HEK293 (cell line): ENCODE data around the gene FBLN2.
A peak's percentile ranks its signal among the peaks of the same experiment; 100 is the strongest.

Experiments used
- CTCF ChIA-PET: fragments of 350-600 bp; formaldehyde crosslinking; extraction: SDS; loops from one replicate; lab custom pipeline; 2021; ENCODE audit warnings: antibody characterized with exemption; lab: Yijun Ruan, JAX
- POLR2A ChIA-PET: fragments of 300-600 bp; formaldehyde crosslinking; extraction: SDS; loops from one replicate; lab custom pipeline; 2020; ENCODE audit warnings: antibody characterized with exemption, inconsistent platforms; lab: Yijun Ruan, JAX
- H3K27ac ChIP-seq: fragments of 200-500 bp; sonication (Bioruptor generic); 2 replicates; pipeline ENCODE4 v1.5.1; 2014; ENCODE audit warnings: low read depth, low read length, control low read depth, inconsistent platforms; ENCODE audit errors: extremely low read depth
- H3K36me3 ChIP-seq, 2 experiments: fragments of 200-500 bp in 1 of 2; sonication (Bioruptor generic) in 1 of 2; 1 replicate in 1 of 2; 2 replicates in 1 of 2; pipeline ENCODE4 v1.5.1; 2014 to 2017; ENCODE audit warnings: inconsistent platforms in 2 of 2, low read length in 2 of 2; ENCODE audit not compliant: control insufficient read depth in 2 of 2, insufficient read depth in 1 of 2
- H3K4me1 ChIP-seq: fragments of 200-500 bp; sonication (Bioruptor generic); 2 replicates; pipeline ENCODE4 v1.5.1; 2014; ENCODE audit warnings: mild to moderate bottlenecking, low read length, inconsistent platforms; ENCODE audit not compliant: control insufficient read depth, insufficient read depth
- H3K4me3 ChIP-seq: 2 replicates; pipeline ENCODE4 v1.5.1; 2011; ENCODE audit warnings: low read depth, mild to moderate bottlenecking, control low read depth, low read length, moderate library complexity
- H3K9me3 ChIP-seq: fragments of 200-500 bp; sonication (Bioruptor generic); 2 replicates; pipeline ENCODE4 v1.5.1; 2014; ENCODE audit warnings: low read depth, low read length, inconsistent platforms; ENCODE audit not compliant: control insufficient read depth, insufficient read depth
- HOXA7 ChIP-seq: sonication (generic); formaldehyde crosslinking; IDR thresholded peaks from 2 replicates; pipeline ENCODE4 v1.8.1; 2022; ENCODE audit warnings: missing genetic modification reagents, borderline replicate concordance
- KLF8 ChIP-seq: fragments of 450-650 bp; formaldehyde crosslinking; IDR thresholded peaks from 2 replicates; pipeline ENCODE4 v1.5.1; 2016; ENCODE audit warnings: missing biosample characterization, missing genetic modification characterization
- PRDM1 ChIP-seq: fragments of 450-650 bp; formaldehyde crosslinking; IDR thresholded peaks from 2 replicates; pipeline ENCODE4; 2016; ENCODE audit warnings: missing biosample characterization, missing genetic modification characterization
- SETDB1 ChIP-seq: IDR thresholded peaks from one replicate; pipeline ENCODE4 v1.6.1; 2017; ENCODE audit warnings: mild to moderate bottlenecking, low read length, moderate library complexity, mixed read lengths; ENCODE audit not compliant: insufficient read length
- TCF7L2 ChIP-seq: IDR thresholded peaks from 2 replicates; pipeline ENCODE4 v1.6.1; 2011; ENCODE audit warnings: low read depth, mild to moderate bottlenecking, inconsistent platforms, low read length, moderate library complexity, borderline replicate concordance
- WT1 ChIP-seq: fragments of 450-650 bp; formaldehyde crosslinking; IDR thresholded peaks from 2 replicates; pipeline ENCODE4 v1.5.1; 2016; ENCODE audit warnings: missing biosample characterization, missing genetic modification characterization
- YY1 ChIP-seq: fragments of 450-650 bp; formaldehyde crosslinking; IDR thresholded peaks from 2 replicates; pipeline ENCODE4 v1.5.1; 2018; ENCODE audit warnings: missing biosample characterization, missing genetic modification characterization
- ZBTB21 ChIP-seq: fragments of 450-650 bp; formaldehyde crosslinking; IDR thresholded peaks from 2 replicates; pipeline ENCODE4 v1.5.1; 2017; ENCODE audit warnings: missing biosample characterization, missing genetic modification characterization
- ZIC2 ChIP-seq: fragments of 450-650 bp; formaldehyde crosslinking; IDR thresholded peaks from 2 replicates; pipeline ENCODE4 v1.5.1; 2016; ENCODE audit warnings: missing biosample characterization, missing genetic modification characterization
- ZNF155 ChIP-seq: fragments of 450-650 bp; formaldehyde crosslinking; IDR thresholded peaks from 2 replicates; pipeline ENCODE4 v1.5.1; 2016; ENCODE audit warnings: missing biosample characterization, missing genetic modification characterization
- ZNF16 ChIP-seq: fragments of 450-650 bp; formaldehyde crosslinking; IDR thresholded peaks from 2 replicates; pipeline ENCODE4 v1.5.1; 2016; ENCODE audit warnings: low read depth, missing biosample characterization, missing genetic modification characterization
- ZNF202 ChIP-seq: fragments of 450-650 bp; formaldehyde crosslinking; IDR thresholded peaks from 2 replicates; pipeline ENCODE4 v1.5.1; 2016; ENCODE audit warnings: missing biosample characterization, missing genetic modification characterization, borderline replicate concordance
- ZNF221 ChIP-seq: fragments of 450-650 bp; formaldehyde crosslinking; IDR thresholded peaks from 2 replicates; pipeline ENCODE4 v1.5.1; 2017; ENCODE audit warnings: missing biosample characterization, missing genetic modification characterization, borderline replicate concordance
- ZNF391 ChIP-seq: fragments of 450-650 bp; formaldehyde crosslinking; IDR thresholded peaks from 2 replicates; pipeline ENCODE4 v1.5.1; 2016; ENCODE audit warnings: low read depth, missing biosample characterization, missing genetic modification characterization, borderline replicate concordance
- ZNF404 ChIP-seq: fragments of 450-650 bp; formaldehyde crosslinking; IDR thresholded peaks from 2 replicates; pipeline ENCODE4 v1.5.1; 2017; ENCODE audit warnings: missing biosample characterization, missing genetic modification characterization
- ZNF426 ChIP-seq: fragments of 450-650 bp; formaldehyde crosslinking; IDR thresholded peaks from 2 replicates; pipeline ENCODE4 v1.5.1; 2017; ENCODE audit warnings: missing biosample characterization, missing genetic modification characterization, mild to moderate bottlenecking, inconsistent platforms, moderate library complexity
- ZNF548 ChIP-seq: fragments of 450-650 bp; formaldehyde crosslinking; IDR thresholded peaks from 2 replicates; pipeline ENCODE4 v1.5.1; 2016; ENCODE audit warnings: missing biosample characterization, missing genetic modification characterization
- ZNF555 ChIP-seq: fragments of 450-650 bp; formaldehyde crosslinking; conservative IDR thresholded peaks from 2 replicates; pipeline ENCODE4 v1.5.1; 2017; ENCODE audit warnings: missing biosample characterization, mild to moderate bottlenecking, missing genetic modification characterization, inconsistent platforms
- ZNF623 ChIP-seq: fragments of 450-650 bp; formaldehyde crosslinking; IDR thresholded peaks from 2 replicates; pipeline ENCODE4 v1.5.1; 2016; ENCODE audit warnings: missing biosample characterization, missing genetic modification characterization
- ZNF791 ChIP-seq: fragments of 450-650 bp; formaldehyde crosslinking; IDR thresholded peaks from 2 replicates; pipeline ENCODE4 v1.5.1; 2016; ENCODE audit warnings: missing biosample characterization, missing genetic modification characterization
- ZXDB ChIP-seq: fragments of 450-650 bp; formaldehyde crosslinking; IDR thresholded peaks from 2 replicates; pipeline ENCODE4 v1.5.1; 2016; ENCODE audit warnings: missing biosample characterization, missing genetic modification characterization
- TF ChIP-seq, protein P1 (sequence below): fragments of 450-650 bp; formaldehyde crosslinking; IDR thresholded peaks from 2 replicates; pipeline ENCODE4 v1.5.1; 2017; ENCODE audit warnings: missing biosample characterization, missing genetic modification characterization
- TF ChIP-seq, protein P2 (sequence below): fragments of 450-650 bp; formaldehyde crosslinking; IDR thresholded peaks from 2 replicates; pipeline ENCODE4 v1.5.1; 2016; ENCODE audit warnings: missing biosample characterization, missing genetic modification characterization
- TF ChIP-seq, protein P3 (sequence below): fragments of 450-650 bp; formaldehyde crosslinking; IDR thresholded peaks from 2 replicates; pipeline ENCODE4 v1.5.1; 2016; ENCODE audit warnings: missing biosample characterization, missing genetic modification characterization
- TF ChIP-seq, protein P4 (sequence below): fragments of 450-650 bp; formaldehyde crosslinking; IDR thresholded peaks from 2 replicates; pipeline ENCODE4 v1.5.1; 2017; ENCODE audit warnings: missing biosample characterization, mild to moderate bottlenecking, missing genetic modification characterization, moderate library complexity
- TF ChIP-seq, protein P5 (sequence below): fragments of 450-650 bp; formaldehyde crosslinking; IDR thresholded peaks from 2 replicates; pipeline ENCODE4 v1.5.1; 2016; ENCODE audit warnings: missing biosample characterization, missing genetic modification characterization

FBLN2 gene

DNA sequence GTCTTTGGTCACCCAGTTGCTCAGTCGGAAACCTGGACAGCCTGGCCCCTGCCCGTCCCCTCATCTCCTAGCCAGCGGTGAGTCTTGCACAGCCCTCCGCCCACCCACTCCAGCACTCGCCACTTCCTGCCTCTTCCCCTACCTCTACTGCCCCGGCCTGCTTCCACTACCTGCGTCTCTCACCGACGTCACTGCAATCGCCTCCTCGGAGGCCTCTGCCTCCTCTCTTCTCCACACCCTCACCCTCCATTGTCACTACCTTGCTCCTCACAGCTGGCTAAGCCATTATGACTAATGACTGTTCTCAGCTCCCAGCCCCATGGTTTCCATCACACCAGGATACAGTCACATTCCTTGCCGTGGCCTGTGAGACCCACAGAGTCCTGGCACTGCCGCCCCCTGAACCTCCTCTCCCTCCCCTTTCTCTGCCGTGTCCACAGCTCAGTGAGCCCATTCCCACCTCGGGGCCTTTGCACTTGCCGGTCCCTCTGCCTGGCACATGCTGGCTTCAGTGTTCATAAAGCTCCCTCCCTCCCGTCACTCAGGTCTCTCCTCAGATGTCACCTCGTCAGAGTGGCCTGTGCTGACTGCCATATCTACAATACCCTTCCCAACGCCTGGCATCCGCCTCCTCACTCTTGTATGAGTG is 104.8 kb downstream of the FBLN2 start (continued):
- no peak for TF ChIP-seq SETDB1
- no peak for TF ChIP-seq ZNF221 (tag by site-specific recombination)
- TF ChIP-seq, protein P1, sequence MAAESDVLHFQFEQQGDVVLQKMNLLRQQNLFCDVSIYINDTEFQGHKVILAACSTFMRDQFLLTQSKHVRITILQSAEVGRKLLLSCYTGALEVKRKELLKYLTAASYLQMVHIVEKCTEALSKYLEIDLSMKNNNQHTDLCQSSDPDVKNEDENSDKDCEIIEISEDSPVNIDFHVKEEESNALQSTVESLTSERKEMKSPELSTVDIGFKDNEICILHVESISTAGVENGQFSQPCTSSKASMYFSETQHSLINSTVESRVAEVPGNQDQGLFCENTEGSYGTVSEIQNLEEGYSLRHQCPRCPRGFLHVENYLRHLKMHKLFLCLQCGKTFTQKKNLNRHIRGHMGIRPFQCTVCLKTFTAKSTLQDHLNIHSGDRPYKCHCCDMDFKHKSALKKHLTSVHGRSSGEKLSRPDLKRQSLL (tag by site-specific recombination): no peak
- no peak for TF ChIP-seq ZNF202 (tag by site-specific recombination)
- no peak for TF ChIP-seq KLF8 (tag by site-specific recombination)
- no peak for TF ChIP-seq PRDM1 (tag by site-specific recombination)
- no peak for TF ChIP-seq HOXA7 (CRISPR knock-in tag)
- TF ChIP-seq, protein P2, sequence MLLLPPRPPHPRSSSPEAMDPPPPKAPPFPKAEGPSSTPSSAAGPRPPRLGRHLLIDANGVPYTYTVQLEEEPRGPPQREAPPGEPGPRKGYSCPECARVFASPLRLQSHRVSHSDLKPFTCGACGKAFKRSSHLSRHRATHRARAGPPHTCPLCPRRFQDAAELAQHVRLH (tag by site-specific recombination): no peak
- peak; percentile 91 for TF ChIP-seq ZNF623 (tag by site-specific recombination)
- peak; percentile 67 for TF ChIP-seq ZIC2 (tag by site-specific recombination)
- TF ChIP-seq, protein P3, sequence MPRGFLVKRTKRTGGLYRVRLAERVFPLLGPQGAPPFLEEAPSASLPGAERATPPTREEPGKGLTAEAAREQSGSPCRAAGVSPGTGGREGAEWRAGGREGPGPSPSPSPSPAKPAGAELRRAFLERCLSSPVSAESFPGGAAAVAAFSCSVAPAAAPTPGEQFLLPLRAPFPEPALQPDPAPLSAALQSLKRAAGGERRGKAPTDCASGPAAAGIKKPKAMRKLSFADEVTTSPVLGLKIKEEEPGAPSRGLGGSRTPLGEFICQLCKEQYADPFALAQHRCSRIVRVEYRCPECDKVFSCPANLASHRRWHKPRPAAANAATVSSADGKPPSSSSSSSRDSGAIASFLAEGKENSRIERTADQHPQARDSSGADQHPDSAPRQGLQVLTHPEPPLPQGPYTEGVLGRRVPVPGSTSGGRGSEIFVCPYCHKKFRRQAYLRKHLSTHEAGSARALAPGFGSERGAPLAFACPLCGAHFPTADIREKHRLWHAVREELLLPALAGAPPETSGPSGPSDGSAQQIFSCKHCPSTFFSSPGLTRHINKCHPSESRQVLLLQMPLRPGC (tag by site-specific recombination): no peak
- TF ChIP-seq ZNF548 (tag by site-specific recombination): no peak
- TF ChIP-seq, protein P4, sequence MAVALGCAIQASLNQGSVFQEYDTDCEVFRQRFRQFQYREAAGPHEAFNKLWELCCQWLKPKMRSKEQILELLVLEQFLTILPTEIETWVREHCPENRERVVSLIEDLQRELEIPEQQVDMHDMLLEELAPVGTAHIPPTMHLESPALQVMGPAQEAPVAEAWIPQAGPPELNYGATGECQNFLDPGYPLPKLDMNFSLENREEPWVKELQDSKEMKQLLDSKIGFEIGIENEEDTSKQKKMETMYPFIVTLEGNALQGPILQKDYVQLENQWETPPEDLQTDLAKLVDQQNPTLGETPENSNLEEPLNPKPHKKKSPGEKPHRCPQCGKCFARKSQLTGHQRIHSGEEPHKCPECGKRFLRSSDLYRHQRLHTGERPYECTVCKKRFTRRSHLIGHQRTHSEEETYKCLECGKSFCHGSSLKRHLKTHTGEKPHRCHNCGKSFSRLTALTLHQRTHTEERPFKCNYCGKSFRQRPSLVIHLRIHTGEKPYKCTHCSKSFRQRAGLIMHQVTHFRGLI (tag by site-specific recombination): no peak
- TF ChIP-seq ZNF426 (tag by site-specific recombination): no peak
- no peak for TF ChIP-seq TCF7L2
- no peak for TF ChIP-seq WT1
- TF ChIP-seq ZNF791: no peak
- no peak for TF ChIP-seq YY1 (tag by site-specific recombination)
- no peak for TF ChIP-seq ZNF391

DNA sequence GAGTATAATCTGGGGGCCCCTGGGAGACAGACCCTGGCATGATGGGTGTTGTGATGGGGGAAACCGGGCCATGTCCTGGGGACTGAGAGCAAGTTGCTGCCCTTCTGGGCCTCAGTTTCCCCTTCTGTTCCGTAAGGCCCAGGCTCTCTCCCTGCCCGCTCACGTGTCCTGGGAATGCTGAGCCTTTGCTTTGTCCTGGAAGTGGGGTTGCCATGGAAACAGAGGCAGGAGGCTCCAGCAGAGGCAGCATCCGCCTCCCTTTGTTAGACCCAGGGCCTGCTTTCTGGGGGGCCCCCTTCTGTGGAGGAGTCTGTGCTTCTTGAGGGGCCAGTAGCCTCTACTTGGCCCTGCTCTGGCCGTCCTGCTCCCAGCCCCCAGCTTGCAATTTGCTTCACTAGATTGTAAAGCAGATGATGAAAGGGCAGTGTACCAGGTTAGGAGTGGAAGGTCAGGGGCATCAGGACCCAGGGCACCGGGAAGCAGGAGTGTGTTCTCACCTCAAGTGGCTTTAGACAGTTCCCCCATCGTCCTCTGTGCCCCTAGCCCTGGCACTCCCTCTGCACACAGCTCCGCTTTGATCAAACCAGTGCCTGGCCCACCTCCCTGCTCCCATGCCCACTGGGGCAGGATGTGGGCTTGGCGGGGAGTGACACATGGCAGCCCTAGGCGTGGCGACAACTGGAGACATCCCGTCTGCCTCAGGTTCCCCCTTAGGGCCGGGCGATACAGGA is 105.6 kb downstream of the FBLN2 start:
- no peaks in the 10 kb centered on the region for H3K36me3 ChIP-seq
- no peaks in the 10 kb centered on the region for H3K4me1 ChIP-seq
- no peaks in the 10 kb centered on the region for H3K9me3 ChIP-seq
- POLR2A ChIA-PET: no interaction called here
- TF ChIP-seq ZNF404 (tag by site-specific recombination): no peak
- no peak for TF ChIP-seq ZNF16 (tag by site-specific recombination)
- TF ChIP-seq ZNF555 (tag by site-specific recombination): no peak
- TF ChIP-seq ZXDB (tag by site-specific recombination): no peak
- TF ChIP-seq, protein P5, sequence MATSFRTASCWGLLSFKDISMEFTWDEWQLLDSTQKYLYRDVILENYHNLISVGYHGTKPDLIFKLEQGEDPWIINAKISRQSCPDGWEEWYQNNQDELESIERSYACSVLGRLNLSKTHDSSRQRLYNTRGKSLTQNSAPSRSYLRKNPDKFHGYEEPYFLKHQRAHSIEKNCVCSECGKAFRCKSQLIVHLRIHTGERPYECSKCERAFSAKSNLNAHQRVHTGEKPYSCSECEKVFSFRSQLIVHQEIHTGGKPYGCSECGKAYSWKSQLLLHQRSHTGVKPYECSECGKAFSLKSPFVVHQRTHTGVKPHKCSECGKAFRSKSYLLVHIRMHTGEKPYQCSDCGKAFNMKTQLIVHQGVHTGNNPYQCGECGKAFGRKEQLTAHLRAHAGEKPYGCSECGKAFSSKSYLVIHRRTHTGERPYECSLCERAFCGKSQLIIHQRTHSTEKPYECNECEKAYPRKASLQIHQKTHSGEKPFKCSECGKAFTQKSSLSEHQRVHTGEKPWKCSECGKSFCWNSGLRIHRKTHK (tag by site-specific recombination): no peak
- no peak for TF ChIP-seq ZBTB21 (tag by site-specific recombination)
- TF ChIP-seq ZNF155 (tag by site-specific recombination): no peak
- TF ChIP-seq, all 188 proteins: peak for 0
- CTCF ChIA-PET: interaction anchor here (0.5 to 17.8 kb wide), 23 partner anchors 8 to 916 kb away, joined by 3 to 589 read pairs (median 3); partner anchors contain the start of gene WNT7A
- Histone ChIP-seq H3K27ac (no peak overlapping the region), H3K4me3 (no peak overlapping the region)
